ENCODE measurements around the gene TPBGL.

TPBGL gene

DNA sequence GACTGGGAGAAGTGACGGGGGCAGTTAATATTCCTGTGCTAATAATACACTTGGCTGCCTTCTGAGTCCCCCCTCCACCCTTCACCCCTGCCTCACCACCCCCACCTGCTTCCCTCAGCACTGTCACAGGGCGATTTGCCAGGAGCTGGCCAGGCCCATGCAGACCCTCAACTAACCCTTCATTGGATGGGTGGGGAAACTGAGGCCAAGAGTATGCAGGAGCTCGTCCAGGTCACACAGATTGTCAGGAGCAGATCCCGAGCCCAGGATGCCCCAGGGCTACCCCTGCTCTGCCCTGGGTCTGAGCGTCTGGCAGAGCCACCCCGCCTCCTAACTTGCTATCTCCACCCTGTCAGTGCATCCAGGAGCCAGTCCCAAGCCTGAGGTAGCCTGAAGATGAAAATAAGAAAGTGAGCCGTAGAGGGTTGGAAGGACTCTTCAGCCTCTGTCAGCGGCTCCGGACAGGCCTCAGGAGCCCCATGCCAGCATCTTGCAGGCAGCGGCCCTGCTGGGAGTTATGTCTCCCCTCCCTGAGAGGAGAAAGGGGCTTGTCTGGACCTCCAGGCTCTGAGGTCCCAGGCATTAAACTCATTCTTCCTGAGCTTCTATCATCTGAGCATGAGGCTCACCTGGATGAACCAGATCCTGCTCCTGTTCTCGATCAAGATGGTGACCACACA, 6.2 kb downstream of the TPBGL start:
- DNase-seq (ENCODE audit: extremely low read depth, low read depth): no peak
- TF ChIP-seq, protein P1, sequence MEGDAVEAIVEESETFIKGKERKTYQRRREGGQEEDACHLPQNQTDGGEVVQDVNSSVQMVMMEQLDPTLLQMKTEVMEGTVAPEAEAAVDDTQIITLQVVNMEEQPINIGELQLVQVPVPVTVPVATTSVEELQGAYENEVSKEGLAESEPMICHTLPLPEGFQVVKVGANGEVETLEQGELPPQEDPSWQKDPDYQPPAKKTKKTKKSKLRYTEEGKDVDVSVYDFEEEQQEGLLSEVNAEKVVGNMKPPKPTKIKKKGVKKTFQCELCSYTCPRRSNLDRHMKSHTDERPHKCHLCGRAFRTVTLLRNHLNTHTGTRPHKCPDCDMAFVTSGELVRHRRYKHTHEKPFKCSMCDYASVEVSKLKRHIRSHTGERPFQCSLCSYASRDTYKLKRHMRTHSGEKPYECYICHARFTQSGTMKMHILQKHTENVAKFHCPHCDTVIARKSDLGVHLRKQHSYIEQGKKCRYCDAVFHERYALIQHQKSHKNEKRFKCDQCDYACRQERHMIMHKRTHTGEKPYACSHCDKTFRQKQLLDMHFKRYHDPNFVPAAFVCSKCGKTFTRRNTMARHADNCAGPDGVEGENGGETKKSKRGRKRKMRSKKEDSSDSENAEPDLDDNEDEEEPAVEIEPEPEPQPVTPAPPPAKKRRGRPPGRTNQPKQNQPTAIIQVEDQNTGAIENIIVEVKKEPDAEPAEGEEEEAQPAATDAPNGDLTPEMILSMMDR (IDR thresholded peaks at IDR 0.05; ENCODE audit: low read depth, low read length): no peak

DNA sequence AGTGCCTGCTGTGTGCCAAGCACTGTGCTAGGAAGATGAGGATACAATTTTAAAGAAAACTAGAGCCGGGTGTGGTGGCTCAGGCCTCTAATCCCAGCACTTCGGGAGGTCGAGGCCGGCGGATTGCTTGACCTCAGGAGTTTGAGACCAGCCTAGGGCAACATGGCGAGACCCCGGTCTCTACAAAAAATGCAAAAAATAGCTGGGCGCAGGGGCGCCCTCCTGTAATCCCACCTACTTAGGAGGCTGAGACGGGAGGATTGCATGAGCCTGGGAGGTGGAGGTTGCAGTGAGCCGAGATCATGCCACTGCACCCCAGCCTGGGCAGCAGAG, 8.3 kb downstream of the TPBGL start:
- TF ChIP-seq, protein P1 (IDR thresholded peaks at IDR 0.05; ENCODE audit: low read depth, low read length): no peak
- no peak for DNase-seq (ENCODE audit: extremely low read depth, low read depth)

- TF ChIP-seq, protein P1 (IDR thresholded peaks at IDR 0.05; ENCODE audit: low read depth, low read length): no peak
- no peak for DNase-seq (ENCODE audit: extremely low read depth, low read depth)
Observed at GRCh38 chr11:75249704-75250103, 9.1 kb downstream of the TPBGL start.

DNA sequence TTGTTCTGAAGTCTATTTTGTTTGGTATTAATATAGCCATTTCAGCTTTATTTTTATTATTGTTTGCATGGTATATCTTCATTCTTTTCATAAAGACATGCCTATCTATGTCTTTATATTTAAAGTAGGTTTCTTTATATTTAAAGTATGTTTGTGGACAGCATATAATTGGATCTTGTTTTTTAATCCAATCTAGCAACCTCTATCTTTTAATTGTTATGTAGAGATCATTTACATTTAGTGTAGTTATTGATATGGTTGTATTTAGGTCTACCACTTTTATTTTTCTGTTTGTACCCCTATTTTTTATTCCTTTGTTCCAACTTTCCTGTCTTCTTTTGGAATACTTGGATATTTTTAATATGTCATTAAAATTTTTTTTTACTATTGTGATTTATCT, 13.8 kb downstream of the TPBGL start:
- TF ChIP-seq, protein P1 (IDR thresholded peaks at IDR 0.05; ENCODE audit: low read depth, low read length): no peak
- DNase-seq (ENCODE audit: extremely low read depth, low read depth): no peak

- DNase-seq (ENCODE audit: extremely low read depth, low read depth): no peak
Observed at GRCh38 chr11:75260396-75261170, 20.0 kb downstream of the TPBGL start.

GRCh38 chr11:75261902-75262361, 21.4 kb downstream of the TPBGL start:
- DNase-seq (ENCODE audit: extremely low read depth, low read depth): no peak
- TF ChIP-seq, protein P1 (IDR thresholded peaks at IDR 0.05; ENCODE audit: low read depth, low read length): no peak

More at GRCh38 chr11:75260396-75261170, 20.0 kb downstream of the TPBGL start:
- TF ChIP-seq, protein P1 (IDR thresholded peaks at IDR 0.05; ENCODE audit: low read depth, low read length): no peak

DNA sequence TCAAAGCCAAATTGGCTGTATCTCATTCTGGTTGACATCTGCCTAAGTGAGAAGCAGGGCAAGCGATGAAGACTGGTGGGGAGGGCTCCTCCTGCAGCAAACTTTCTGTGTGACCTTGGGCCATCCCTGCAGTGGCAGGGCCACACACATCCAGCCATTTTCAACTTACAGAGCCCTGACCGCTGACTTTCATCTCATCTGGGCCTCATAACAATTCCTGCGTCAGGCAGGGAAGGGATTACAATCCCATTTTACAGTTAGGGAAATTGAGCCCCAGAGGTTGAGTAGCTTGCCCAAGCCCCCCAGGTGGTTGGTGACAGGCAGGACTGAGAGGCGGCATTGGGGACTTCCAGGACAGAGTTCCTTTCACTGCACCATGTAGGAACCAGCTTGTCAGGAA, 21.9 kb downstream of the TPBGL start:
- no peak for DNase-seq (ENCODE audit: extremely low read depth, low read depth)
- TF ChIP-seq, protein P1 (IDR thresholded peaks at IDR 0.05; ENCODE audit: low read depth, low read length): no peak
